HL-60 (cell line): ENCODE results near the gene KCNMA1.

Experiments
- DNase-seq, 2 experiments: peaks; one replicate each; pipeline ENCODE4 v3.0.0-alpha.2; 2010 to 2020; ENCODE audit warnings: low read depth in 1 of 2, low spot score in 1 of 2
- H3K27ac ChIP-seq: fragments of 250-450 bp; sonication (Bioruptor Pico); replicated peaks from 2 replicates; pipeline ENCODE4 v1.5.1; 2020; ENCODE audit warnings: mild to moderate bottlenecking, moderate library complexity
- H3K27me3 ChIP-seq: fragments of 250-450 bp; sonication (Bioruptor Pico); 2 replicates; pipeline ENCODE4 v1.5.1; 2021; ENCODE audit warnings: mild to moderate bottlenecking, moderate library complexity; ENCODE audit not compliant: insufficient read depth, poor library complexity, severe bottlenecking
- H3K4me3 ChIP-seq: replicated peaks from 2 replicates; pipeline ENCODE4 v1.5.1; 2011; ENCODE audit warnings: mild to moderate bottlenecking, control low read depth, low read length; ENCODE audit not compliant: insufficient read depth
- CTCF ChIP-seq: IDR thresholded peaks from one replicate; pipeline ENCODE4 v1.5.1; 2011; ENCODE audit warnings: low read length, control low read depth, inconsistent platforms; ENCODE audit not compliant: insufficient read depth
- GABPA ChIP-seq: IDR thresholded peaks from 2 replicates; pipeline ENCODE4 v1.6.1; 2012; ENCODE audit warnings: low read depth
- POLR2AphosphoS5 ChIP-seq: IDR thresholded peaks from 2 replicates; pipeline ENCODE4 v1.6.1; 2012; ENCODE audit warnings: low read depth
- SPI1 ChIP-seq: IDR thresholded peaks from 2 replicates; pipeline ENCODE4 v1.6.1; 2012; ENCODE audit warnings: low read depth, mild to moderate bottlenecking, borderline replicate concordance
- TF ChIP-seq, protein P1 (sequence below): IDR thresholded peaks from 2 replicates; pipeline ENCODE4 v1.6.1; 2012; ENCODE audit warnings: low read depth; ENCODE audit not compliant: insufficient replicate concordance

Gene KCNMA1

DNA sequence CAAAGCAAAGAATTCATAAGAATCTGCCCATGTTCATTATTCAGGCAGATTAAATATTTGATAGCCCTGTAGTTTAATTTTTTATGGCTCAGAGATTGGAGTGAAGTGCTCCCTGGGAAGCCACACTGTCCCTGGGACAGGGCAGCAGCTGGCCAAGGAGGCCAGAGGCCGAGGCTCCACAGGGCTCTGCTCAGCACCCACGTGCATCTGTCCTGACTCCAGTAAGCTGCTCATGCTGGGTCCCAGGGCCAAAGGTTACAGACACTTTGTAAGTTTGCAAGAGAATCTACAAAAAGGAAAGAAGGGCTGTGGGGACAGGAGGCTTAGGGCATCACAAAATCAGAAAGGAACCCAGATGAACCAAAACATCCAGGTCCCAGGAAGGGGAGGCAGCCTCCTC lies 155.5 kb downstream of the KCNMA1 start:
- H3K27me3 ChIP-seq = peaks cover 6% of the 10 kb centered on the region
- TF ChIP-seq SPI1 = no peak
- no peak for TF ChIP-seq POLR2AphosphoS5
- TF ChIP-seq CTCF = no peak
- TF ChIP-seq, protein P1, sequence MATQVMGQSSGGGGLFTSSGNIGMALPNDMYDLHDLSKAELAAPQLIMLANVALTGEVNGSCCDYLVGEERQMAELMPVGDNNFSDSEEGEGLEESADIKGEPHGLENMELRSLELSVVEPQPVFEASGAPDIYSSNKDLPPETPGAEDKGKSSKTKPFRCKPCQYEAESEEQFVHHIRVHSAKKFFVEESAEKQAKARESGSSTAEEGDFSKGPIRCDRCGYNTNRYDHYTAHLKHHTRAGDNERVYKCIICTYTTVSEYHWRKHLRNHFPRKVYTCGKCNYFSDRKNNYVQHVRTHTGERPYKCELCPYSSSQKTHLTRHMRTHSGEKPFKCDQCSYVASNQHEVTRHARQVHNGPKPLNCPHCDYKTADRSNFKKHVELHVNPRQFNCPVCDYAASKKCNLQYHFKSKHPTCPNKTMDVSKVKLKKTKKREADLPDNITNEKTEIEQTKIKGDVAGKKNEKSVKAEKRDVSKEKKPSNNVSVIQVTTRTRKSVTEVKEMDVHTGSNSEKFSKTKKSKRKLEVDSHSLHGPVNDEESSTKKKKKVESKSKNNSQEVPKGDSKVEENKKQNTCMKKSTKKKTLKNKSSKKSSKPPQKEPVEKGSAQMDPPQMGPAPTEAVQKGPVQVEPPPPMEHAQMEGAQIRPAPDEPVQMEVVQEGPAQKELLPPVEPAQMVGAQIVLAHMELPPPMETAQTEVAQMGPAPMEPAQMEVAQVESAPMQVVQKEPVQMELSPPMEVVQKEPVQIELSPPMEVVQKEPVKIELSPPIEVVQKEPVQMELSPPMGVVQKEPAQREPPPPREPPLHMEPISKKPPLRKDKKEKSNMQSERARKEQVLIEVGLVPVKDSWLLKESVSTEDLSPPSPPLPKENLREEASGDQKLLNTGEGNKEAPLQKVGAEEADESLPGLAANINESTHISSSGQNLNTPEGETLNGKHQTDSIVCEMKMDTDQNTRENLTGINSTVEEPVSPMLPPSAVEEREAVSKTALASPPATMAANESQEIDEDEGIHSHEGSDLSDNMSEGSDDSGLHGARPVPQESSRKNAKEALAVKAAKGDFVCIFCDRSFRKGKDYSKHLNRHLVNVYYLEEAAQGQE = no peak
- TF ChIP-seq GABPA = no peak
- DNase-seq = no peak

GRCh38 chr10:77479586-77479985 lies 158.0 kb downstream of the KCNMA1 start:
- Histone ChIP-seq H3K27me3 (peaks cover 8% of the 10 kb centered on the region), H3K4me3 (no peak overlapping the region), H3K27ac (no peak overlapping the region)
- TF ChIP-seq SPI1 (no peak), GABPA (no peak), POLR2AphosphoS5 (no peak), CTCF (no peak)
- no peak for DNase-seq

More for the DNA sequence above, 155.5 kb downstream of the KCNMA1 start:
- H3K27ac ChIP-seq = no peak overlapping the region
- H3K4me3 ChIP-seq = no peak overlapping the region

- Histone ChIP-seq H3K27ac (no peak overlapping the region), H3K4me3 (no peak overlapping the region), H3K27me3 (peaks cover 8% of the 10 kb centered on the region)
- no peak for DNase-seq
- TF ChIP-seq SPI1 (no peak), POLR2AphosphoS5 (no peak), CTCF (no peak), GABPA (no peak)
- TF ChIP-seq, protein P1 = no peak
Observed at GRCh38 chr10:77478962-77479359, 158.6 kb downstream of the KCNMA1 start.

GRCh38 chr10:77478247-77478961 lies 159.2 kb downstream of the KCNMA1 start:
- Histone ChIP-seq H3K4me3 (no peak overlapping the region), H3K27me3 (peaks cover 8% of the 10 kb centered on the region), H3K27ac (no peak overlapping the region)
- DNase-seq = no peak
- TF ChIP-seq POLR2AphosphoS5 (no peak), CTCF (no peak), SPI1 (no peak), GABPA (no peak)
- TF ChIP-seq, protein P1 = no peak
